Stimulated activated CD4-positive, alpha-beta T cell treated with anti-CD3 and anti-CD28 coated beads, Interleukin-4, amount 100 ng/mL, for 4 hours (primary cell): ENCODE data around the gene SH2D3C.
"Not testable (repeated sequence)": the region's sequence is repeated elsewhere in the genome, so short reads cannot be mapped to it uniquely, and the experiment has no call there.

ENCODE experiments used
- DNase-seq, 2 experiments: peaks; one replicate each; pipeline ENCODE4 v3.0.0-alpha.2; 2020

The SH2D3C gene

DNA sequence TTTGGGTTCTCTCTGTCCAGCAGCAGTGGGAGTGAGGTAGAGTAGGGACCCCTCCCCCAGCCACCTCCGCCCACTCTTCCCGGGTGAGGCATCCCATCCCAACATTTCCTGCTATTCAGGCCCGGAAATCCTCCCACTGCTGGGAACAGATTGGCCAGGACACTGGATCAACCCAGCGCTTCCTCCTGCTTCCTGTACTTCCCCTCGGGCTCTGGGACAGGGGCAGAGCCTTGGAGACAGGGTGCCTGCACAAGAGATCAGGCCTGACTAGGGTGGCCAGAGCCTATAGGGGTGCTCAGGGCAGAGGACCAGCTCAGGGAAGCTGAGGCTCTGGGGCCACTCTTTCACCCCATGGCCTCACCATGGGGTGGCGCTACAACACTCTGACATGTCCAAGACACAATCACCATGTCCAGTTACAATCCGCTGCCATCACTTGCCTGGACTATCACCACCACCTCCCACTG lies 14.5 kb downstream of the SH2D3C start:
- DNase-seq, result no peak

DNA sequence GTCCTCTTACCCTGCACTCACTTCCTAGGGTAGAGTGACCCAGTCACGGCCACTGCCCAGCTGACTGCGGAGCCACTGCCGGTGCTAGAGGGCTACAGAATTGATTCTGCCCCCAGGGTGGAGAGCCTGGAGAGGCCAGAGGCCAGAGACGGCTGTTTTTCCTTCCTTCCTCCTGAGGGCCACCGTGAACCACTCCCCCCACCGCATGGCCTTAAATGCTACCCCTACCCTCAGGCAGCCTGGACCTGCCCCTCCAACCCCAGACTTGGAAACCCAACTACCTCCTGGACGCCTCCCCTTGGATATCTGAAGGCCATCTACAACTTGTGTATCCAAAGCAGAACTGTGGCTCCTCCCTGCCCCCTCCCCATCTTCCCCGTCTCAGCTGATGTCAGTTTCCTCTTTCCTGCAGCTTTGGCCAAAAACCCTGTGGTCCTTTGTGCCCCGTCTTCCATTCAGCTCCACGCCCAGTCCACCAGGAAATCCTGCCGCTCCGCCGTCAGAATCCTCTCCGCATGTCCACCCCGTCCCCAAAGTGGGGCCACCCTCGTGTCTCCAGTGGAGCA lies 16.3 kb downstream of the SH2D3C start:
- no peak for DNase-seq

DNA sequence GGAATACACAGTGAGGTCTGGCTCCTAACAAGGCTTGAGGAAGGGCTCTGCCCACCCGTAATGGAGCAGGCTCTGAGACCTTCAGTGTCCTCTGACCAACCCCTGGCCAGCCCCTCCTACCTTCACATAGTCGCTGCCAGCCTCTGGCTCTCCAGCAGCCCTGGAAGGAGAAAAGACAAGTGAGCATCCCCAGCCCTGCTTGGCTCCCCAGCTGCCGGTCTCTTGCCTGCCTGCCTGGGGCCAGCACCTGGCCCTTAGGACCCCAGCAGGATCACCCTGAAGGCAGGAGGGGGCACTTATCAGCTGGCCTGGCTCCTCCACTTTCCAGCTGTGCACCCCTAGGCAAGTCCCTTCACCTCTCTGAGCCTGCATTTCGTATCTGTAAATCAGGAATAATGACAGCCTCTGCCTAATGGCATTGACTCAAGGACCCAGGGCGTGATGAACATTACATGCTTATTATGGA lies 16.9 kb downstream of the SH2D3C start:
- DNase-seq, result no peak

DNA sequence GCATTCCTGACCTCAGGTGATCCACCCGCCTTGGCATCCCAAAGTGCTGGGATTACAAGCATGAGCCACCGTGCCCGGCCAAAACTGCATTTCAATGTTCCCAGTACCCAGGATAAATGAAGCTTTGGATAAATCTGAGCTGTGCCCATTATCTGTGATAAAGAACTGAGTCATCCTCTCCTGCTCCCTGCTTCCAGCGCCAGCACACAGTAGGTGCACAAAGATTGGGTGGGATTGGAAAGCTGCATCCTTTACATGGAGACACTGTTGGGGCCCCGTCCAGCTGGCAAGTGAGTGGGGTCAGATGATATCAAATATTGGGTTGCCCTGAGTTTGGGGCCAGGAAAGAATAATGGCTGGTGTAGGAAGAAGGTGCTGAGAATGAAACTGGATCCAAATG lies 17.4 kb downstream of the SH2D3C start:
- no peak for DNase-seq

DNA sequence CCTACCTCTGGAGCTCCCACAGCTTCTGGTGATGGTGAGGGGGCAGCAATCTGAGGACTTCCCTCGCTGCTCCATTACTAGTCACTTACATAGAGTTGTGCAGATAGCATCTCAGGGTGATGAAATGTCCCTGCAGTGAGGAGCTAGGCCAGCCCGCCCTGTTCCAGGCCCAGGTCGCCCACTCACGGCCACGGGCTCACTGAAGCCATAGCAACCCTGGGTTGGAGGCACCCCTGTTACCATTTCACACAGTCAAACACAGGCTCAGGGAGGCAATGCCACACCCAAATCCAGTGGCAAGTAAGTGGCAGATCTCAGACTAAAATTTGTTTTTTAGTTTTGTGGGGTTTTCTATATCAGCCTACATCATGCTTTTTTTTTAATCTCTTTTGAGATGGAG lies 19.6 kb downstream of the SH2D3C start:
- DNase-seq, result no peak

DNA sequence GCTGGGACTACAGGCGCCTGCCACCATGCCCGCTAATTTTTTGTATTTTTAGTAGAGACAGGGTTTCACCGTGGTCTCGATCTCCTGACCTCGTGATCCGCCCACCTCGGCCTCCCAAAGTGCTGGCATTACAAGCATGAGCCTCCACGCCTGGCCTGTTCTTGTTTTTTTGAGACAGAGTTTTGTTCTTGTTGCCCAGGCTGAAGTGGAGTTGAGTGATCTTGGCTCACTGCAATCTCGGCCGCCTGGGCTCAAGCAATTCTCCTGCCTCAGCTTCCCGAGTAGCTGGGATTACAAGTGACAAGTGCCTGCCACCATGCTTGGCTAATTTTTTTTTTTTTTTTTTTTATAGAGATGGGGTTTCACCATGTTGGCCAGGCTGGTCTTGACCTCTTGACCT lies 21.7 kb downstream of the SH2D3C start:
- not testable (repeated sequence) for DNase-seq

DNA sequence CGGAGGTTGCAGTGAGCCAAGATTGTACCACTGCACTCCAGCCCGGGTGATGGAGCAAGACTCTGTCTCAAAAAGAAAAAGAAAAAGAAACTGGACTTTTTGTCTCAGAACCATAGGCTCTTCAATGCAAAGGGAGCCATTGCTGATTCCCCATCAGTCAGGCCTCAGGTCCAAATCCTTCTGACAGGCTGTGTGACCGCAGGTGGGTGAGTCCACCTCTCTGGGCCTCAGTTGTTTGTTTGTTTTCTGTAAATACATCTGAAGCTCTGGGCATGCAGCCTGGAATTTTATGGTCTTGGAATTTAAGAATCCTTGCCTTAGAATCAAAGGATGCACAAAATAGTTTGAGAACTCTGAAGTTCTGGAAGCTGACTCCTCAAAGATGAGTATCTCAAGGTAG lies 22.2 kb downstream of the SH2D3C start:
- no peak for DNase-seq

DNA sequence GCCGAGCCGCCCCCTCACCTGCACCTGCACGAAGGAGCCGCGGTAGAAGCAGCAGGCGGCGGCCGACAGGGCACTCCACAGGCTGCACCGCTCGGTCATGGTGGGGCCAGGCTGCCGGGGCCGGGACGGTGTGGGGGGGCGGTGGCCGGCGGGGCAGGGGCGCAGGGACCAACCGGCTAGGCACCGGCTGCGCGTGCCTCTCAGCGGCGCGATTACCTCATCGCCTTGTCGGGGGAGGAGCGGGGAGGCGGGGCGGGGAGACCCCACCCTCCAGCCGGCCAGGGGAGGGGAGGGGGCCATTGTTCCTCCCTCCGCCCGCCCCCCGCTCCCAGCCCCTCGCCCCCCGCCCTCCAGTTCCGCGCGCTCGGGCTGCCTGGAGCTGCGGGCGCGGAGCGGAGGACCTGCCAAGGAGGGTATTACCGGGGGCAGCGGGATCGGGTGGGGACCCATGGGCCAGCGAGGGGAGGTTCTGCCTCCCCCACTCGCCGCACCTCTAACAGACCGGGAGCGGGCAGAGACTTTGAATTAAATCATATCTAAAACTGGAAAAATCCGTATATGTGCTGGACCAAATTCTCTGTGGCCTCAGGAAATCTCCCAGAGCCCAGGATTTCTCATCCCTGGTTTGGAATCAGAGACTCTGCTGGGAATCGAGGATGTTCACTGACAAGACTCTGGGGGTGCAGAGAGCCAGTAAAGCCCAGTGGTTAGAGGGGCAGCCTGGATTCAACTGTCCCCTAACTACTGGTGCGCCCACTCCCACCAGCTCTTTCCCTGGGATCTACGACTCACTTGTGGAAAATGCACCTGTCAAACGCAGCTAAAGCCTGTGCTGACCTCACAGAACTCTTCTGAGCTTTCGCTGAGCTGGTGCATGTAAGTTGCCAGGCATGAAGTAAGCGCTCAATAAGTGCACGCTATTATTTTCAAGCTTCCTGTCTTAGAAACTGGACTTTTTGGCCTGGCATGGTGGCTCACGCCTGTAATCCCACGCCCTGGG lies 23.1 kb downstream of the SH2D3C start:
- no peak for DNase-seq

DNA sequence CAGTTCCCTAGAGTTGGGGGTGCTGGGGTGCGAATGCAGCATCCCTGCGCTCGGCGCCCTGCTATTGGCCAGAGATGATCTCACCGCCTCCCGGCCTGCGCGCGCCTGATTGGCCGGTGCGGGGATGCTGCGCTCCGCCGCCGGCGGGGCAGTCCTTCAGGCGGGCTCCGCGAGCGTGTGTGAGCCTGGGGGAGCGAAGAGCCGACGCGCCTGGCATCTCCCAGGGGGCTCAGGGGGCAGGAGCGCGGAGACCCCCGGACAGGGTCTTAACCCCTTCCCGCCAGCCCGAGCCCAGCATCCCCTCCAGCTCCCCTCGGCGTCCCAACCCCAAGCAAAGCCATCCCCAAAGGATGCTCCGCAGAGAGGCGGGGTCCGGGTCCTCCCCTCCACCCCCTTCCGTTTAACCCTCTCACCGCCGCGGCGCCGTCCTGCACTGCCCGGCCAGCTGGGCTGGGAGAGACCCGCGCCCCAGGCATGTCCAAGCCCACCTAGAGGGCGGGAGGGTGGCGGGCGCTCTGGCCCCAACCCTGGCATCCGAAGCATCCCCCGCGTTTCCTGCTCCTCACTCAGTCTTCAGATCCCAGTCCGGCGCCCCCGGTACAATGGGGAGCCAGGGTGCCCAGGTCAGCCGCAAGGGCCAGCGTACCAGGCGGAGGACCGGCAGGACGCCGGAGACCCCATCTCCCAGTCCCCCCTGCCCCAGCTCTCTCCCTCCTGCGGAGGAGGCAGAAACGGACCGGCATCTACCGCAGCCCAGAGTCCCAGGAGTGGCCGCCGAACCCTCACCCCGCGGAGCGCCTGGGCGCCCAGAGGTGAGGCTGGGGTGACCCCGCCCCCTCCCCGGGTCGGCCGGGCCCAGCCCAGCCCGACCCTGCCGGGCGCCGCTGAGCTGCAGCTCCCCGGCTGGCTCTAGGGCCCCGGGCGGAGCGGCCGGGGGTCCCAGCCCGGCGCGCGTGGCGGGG lies 24.1 kb downstream of the SH2D3C start:
- no peak for DNase-seq

DNA sequence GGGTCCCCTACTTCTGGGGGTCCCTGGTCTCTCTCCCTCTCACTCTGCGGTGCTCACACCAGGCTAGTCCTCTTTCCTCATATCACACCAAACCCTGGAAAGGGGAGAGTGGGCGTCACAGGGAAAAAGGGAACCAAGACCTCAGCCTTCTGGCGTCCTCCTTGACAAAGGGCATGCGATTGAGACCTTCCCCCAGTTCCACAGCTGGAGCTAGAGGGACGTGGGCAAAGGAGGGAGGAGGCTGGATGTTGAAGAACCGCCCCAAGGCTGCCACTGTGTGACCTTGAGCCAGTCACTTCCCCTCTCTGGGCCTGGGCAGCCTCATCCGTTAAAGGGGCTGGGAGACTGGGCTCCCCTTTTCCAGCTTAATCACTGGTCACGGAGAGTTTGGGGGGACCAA lies 24.8 kb downstream of the SH2D3C start:
- DNase-seq, result no peak

DNA sequence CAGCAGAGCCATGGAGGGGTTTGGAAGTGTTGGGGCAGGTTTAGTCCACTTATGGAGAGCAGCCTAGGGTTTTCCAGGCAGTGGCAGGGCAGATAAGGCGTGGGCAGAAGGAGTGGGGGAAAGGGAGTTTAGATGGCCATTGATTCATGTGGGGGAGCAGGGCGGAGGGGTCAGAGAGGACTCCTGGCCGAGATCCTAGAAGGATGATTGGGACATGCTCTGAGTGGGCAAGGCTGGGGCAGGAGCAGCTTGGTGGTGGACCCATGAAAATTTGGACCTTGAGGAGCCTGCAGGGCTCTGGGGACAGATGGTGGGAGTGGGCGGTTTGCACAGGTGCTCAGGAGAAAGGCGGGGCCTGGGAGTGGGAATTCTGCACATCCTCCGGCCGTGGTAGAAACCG lies 25.3 kb downstream of the SH2D3C start:
- DNase-seq, result no peak

DNA sequence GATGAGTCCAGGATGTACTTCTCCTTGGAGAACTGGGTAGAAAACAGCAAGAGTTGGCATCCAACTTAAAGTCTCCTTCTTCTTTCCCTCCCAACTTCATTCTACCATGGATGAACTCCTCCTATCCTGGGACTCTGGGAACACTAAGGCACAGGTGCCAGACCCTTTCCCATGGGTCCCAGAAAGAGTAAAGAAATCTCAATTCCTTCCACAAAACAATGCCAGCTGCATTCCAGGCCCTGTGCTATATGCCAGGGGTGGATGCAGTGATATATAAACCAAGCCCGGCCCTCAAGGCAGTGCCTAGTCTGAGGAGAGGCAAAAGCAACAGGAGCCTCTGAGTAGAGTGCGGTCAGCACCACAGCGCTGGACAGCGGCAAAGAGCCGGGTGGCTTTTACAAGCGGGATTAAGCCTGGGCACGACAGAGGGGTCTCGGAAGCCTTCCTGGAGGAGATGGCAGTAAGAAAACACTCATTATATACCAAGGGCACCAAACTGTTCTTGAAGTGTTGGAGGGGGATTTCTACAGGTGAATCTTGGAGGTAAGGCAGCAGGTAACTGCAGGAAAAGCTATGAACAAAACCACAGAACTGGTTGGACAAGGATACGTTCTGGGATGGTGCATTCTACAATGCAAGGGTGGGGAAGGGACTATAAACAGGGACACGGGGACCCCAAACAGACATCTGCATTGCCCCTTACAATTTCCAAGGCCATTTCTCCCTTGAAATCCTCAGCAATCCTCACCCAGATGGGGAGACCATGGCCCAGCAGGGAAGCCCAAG lies 27.0 kb downstream of the SH2D3C start:
- DNase-seq, result no peak

DNA sequence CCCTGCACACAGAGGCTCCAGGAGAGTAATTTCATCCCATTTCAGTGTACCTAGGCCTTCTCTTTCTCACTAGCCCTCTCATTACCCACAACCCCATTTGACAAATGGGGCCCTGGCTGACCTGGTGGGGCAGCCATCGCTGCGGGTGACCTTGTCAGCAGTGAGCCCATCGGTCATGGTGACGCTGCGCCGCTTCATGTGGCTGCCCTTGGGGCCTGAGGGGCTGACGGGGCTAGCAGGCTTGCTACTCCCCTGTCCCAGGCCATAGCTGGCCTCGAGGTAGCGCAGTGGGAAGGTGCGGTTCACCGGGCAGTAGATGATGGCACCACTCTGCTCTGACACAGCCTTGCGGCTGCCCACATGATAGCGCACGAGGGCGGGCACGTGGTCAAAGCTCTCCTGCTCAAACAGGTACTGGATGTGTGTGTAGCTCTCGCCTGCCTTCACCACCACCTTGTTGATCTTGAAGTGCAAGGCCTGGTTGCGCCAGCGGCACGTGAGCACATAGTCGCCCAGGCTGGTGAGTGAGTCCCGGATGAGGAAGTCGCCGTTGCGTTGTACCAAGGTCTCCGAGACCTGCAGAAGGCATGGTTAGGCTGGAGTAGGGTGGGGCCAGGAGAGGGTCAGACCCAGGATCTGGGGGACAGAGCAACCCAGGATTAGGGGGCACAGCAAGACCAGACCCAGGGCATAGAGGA lies 29.2 kb downstream of the SH2D3C start:
- DNase-seq, result no peak

DNA sequence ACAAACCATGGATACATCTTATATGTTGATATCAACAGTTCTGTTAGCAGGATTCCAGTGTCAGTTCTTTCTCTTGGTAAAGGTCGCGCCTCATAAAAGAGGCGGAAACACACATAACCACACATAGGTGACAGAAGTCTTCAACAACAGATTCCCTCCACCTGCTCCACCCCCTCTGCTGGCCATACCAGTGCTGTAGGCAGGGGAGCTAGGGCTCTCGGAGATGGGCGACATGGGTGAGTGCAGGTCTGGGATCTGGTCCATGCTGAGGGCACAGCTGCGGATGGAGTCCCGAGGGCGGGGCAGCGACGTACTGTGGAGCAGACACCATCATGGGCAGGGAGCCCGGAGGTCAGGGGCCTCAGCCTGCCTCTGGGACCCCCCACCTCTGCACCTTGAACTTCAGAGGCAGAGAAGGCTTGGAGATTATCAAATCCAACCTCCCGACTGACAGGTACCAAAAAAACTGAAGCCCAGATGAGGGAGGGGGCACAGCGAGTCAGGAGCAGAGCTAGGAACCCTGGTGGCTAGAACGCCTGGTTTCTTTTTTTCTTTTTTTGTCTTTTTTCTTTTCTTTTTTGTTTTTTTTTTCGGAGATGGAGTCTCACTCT lies 31.4 kb downstream of the SH2D3C start:
- no peak for DNase-seq

DNA sequence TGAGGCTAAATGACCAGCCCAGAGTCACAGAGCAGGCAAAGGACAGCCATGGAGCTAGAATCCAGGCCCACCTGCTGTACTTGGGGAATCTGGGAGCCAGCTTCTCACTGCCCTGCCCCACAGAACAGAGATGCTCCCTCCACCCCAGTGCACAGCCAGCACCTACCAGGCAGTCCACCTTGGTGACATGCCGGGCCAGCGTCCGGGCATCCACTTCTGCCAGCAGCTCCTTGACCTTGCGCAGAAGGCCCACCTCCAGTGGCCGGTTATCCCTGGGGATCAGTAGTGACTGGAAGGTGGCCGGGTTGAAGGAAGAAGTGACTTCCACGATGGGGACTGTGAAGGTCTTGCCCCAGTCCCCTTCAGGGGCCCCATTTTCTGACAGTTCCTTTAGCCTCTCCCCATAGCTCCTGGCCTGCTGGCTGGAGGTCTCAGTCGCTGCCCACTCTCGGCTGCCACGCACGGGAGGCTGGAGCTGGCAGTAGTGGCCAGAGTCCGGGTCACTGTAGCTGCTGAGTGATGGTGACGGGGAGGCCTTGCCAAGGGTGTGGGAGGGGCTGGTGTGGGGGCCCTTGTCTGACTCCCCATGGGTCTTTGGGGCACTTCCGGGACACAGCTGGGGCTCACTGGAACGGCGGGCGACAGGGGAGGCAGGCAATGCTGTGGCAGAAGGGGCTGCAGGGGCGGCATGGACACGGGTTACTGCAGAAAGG lies 33.9 kb downstream of the SH2D3C start:
- no peak for DNase-seq

DNA sequence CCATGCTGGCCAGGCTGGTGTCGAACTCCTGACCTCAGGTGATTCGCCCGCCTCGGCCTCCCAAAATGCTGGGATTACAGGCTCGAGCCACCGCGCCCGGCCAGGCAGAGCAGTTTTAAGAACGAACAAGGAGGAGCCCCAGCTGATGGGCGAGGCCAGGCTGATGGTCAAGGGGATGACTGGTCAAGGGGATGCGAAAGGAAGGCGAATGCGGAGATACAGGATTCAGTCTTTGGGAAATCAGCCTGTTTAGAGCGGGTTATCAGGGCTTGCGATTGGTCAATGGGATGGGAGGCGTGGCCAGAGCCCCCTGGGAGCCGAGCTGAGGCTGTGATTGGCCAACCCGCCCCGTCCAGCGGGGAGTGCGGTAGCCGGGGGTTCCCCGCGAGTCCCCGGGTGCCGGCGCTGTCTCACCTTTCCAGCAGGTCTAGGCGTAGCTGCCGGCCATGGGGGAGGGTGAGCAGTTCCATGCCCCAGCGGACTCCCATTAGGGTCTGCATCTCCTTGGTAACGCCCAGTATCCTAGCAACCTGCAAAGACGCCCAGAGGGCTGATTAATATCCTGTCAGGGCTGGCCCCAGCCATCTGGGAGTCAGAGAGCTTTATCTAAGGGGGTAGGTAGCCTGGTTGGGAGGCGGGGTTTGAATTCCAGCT lies 35.9 kb downstream of the SH2D3C start:
- no peak for DNase-seq

DNA sequence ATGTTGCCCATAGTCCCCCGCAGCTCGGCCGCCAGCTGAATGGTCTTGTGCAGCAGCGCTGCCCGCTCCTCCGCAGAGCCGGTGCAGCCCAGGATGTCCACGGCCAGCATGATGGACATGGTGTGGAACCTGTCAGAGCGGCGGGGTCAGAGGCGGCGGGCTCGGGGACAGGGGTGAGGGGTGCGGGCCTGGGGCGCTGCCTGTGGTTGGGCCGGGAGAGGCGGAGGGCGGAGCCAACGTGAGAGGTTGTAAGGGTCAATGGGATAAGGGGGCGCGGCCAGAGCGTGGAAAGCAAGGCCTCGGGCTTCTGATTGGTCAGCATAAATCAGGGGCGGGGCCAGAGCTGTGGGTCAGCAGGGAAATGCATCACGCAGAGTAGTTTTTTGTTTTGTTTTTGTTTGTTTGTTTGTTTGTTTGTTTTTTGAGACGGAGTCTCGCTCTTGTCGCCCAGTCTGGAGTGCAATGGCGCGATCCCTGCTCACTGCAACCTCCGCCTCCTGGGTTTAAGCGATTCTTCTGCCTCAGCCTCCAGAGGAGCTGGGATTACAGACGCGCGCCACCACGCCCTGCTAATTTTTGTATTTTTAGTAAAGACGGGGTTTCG lies 36.5 kb downstream of the SH2D3C start:
- DNase-seq, result no peak

DNA sequence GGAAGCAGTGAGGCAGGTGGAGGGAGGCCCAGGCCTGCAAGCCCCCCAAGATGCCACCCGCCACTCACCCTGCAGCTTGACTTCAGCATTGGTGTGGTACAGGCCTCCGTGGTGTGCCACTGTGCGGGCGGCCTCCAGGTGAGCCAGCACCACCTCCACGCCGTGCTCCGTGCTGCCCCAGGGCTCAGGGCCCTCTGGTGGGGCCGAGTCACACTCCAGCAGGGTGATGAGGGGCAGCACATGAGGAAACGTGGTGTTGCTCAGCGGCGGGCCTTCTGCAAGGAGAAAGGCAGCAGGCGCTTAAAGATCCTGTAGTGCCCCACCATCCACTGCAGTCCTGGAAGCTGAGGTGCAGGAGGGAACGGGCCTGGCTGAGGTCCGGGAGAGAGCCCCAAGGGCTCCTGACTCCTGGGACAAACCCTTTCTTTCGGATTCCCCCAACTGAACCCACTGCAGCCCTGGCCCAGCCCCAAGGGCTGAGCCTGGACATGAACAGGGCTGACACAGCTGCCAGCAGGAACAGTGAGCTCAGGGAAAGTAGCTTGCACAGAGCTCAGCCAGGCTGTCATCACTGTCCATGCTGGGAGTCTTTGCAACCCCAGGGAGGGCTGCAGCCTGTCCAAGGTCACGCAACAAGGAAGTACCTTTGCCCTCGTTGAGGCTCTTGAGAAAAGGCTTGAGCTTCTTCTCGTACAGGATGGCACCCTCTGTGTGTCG lies 38.7 kb downstream of the SH2D3C start:
- no peak for DNase-seq

DNA sequence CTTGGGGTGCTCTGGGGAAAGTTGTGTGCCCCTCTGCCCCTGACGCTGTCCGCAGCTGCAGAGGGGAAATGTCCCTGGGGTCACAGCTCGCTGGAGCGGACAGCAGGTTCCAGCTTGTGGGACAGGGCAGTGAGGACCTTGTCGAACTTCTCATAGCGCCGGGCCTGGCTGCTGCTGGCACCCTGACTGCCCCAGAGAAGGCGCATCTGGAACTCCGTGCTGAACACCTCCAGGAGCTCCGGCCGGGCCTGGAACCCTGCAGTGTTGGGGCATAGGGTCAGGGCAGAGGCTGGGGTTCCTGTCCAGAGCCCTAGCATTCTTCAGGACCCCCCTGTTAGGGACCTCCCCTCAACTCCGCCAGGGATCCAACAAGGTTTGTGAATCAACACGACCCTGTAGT lies 39.8 kb downstream of the SH2D3C start:
- DNase-seq, result no peak
